ENCODE results near the gene CPHXL. TPM values are rescaled to one million over a fixed set of nuclear protein-coding genes. Genes with fewer than 3 reads are reported as not detected.

CPHXL gene
- total and polyA plus RNA-seq, 5 donors: not detected

- intact Hi-C loops (cut with DNase I): no loop called here
- Histone ChIP-seq H3K27me3 (ENCODE audit: control insufficient read depth, insufficient read depth) (no peaks in the 10 kb centered on the region), H3K4me1 (ENCODE audit: control insufficient read depth, insufficient read depth, low read length) (no peaks in the 10 kb centered on the region), H3K4me3 (ENCODE audit: low read length) (no peak overlapping the region), H3K9me3 (ENCODE audit: control insufficient read depth, low read length) (no peaks in the 10 kb centered on the region), H3K27ac (ENCODE audit: low read length) (no peak overlapping the region)
- WGBS: 89% methylated on average over 3 of the region's 3 CpGs
- ATAC-seq (no peak), DNase-seq (no peak)
Measured at GRCh38 chr16:75746359-75746758, 20.1 kb upstream of the CPHXL start.

GRCh38 chr16:75745823-75746222 lies 19.5 kb upstream of the CPHXL start:
- intact Hi-C loops (cut with DNase I): no loop called here
- no peaks in the 10 kb centered on the region for H3K27me3 ChIP-seq (ENCODE audit: control insufficient read depth, insufficient read depth)
- H3K27ac ChIP-seq (ENCODE audit: low read length): no peak overlapping the region
- no peak overlapping the region for H3K4me3 ChIP-seq (ENCODE audit: low read length)
- no peaks in the 10 kb centered on the region for H3K4me1 ChIP-seq (ENCODE audit: control insufficient read depth, insufficient read depth, low read length)
- H3K9me3 ChIP-seq (ENCODE audit: control insufficient read depth, low read length): no peaks in the 10 kb centered on the region
- DNase-seq (no peak), ATAC-seq (no peak)
- 83% methylated on average over 1 of the region's 1 CpG for WGBS

- intact Hi-C loops (cut with DNase I): no loop called here
- Histone ChIP-seq H3K4me1 (ENCODE audit: control insufficient read depth, insufficient read depth, low read length) (no peaks in the 10 kb centered on the region), H3K27me3 (ENCODE audit: control insufficient read depth, insufficient read depth) (no peaks in the 10 kb centered on the region), H3K27ac (ENCODE audit: low read length) (no peak overlapping the region), H3K9me3 (ENCODE audit: control insufficient read depth, low read length) (no peaks in the 10 kb centered on the region), H3K4me3 (ENCODE audit: low read length) (no peak overlapping the region)
- WGBS: 75% methylated on average over 1 of the region's 1 CpG
- no peak for ATAC-seq
- no peak for DNase-seq
Measured at GRCh38 chr16:75745242-75745641, 19.0 kb upstream of the CPHXL start.

GRCh38 chr16:75742424-75743047 lies 16.2 kb upstream of the CPHXL start:
- intact Hi-C loops (cut with DNase I): no loop called here
- ATAC-seq: no peak

GRCh38 chr16:75733305-75734211 lies 7.3 kb upstream of the CPHXL start:
- Histone ChIP-seq H3K27me3 (ENCODE audit: control insufficient read depth, insufficient read depth) (no peaks in the 10 kb centered on the region), H3K27ac (ENCODE audit: low read length) (no peak overlapping the region), H3K4me3 (ENCODE audit: low read length) (no peak overlapping the region), H3K4me1 (ENCODE audit: control insufficient read depth, insufficient read depth, low read length) (peaks cover 3% of the 10 kb centered on the region), H3K9me3 (ENCODE audit: control insufficient read depth, low read length) (no peaks in the 10 kb centered on the region)
- whole genome bisulfite sequencing: 42% methylated on average over 6 of the region's 6 CpGs
- ATAC-seq (peak; percentile 67 to 68), DNase-seq (peak in 2 of 3 donors; percentile 22 to 55)
- intact Hi-C loops (cut with DNase I): no loop called here

More at GRCh38 chr16:75742424-75743047, 16.2 kb upstream of the CPHXL start:
- no peak overlapping the region for H3K4me3 ChIP-seq (ENCODE audit: low read length)
- no peaks in the 10 kb centered on the region for H3K27me3 ChIP-seq (ENCODE audit: control insufficient read depth, insufficient read depth)
- 24% methylated on average over 1 of the region's 1 CpG for WGBS
- no peak for DNase-seq
- no peaks in the 10 kb centered on the region for H3K4me1 ChIP-seq (ENCODE audit: control insufficient read depth, insufficient read depth, low read length)
- H3K9me3 ChIP-seq (ENCODE audit: control insufficient read depth, low read length): no peaks in the 10 kb centered on the region
- no peak overlapping the region for H3K27ac ChIP-seq (ENCODE audit: low read length)

GRCh38 chr16:75732871-75733270 lies 6.6 kb upstream of the CPHXL start:
- no peak for ATAC-seq

DNA sequence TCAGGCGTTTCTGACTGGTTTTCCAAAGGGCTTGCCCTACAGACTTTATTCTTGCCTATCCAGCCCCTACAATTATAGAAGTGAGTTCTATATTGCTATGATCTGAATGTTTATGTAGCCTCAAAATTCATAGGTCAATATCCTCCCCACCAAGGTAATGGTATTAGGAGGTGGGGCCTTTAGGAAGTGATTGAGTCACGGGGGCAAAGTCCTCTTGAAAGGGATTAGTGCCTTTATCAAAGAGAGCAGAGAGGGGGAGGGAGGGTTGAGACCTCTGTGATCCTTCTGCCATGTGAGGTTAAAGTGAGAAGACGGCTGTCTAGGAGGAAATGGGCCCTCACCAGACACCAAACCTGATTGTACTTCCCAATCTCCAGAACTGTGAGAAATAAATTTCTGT lies 931 bp upstream of the CPHXL start:
- Histone ChIP-seq H3K4me1 (ENCODE audit: control insufficient read depth, insufficient read depth, low read length) (no peaks in the 10 kb centered on the region), H3K27me3 (ENCODE audit: control insufficient read depth, insufficient read depth) (no peaks in the 10 kb centered on the region), H3K9me3 (ENCODE audit: control insufficient read depth, low read length) (no peaks in the 10 kb centered on the region), H3K27ac (ENCODE audit: low read length) (no peak overlapping the region), H3K4me3 (ENCODE audit: low read length) (no peak overlapping the region)
- DNase-seq (no peak), ATAC-seq (no peak)
- WGBS: 39% methylated on average over 3 of the region's 3 CpGs
- intact Hi-C loops (cut with DNase I): no loop called here

More at GRCh38 chr16:75732871-75733270, 6.6 kb upstream of the CPHXL start:
- intact Hi-C loops (cut with DNase I): no loop called here
- no peak overlapping the region for H3K4me3 ChIP-seq (ENCODE audit: low read length)
- no peaks in the 10 kb centered on the region for H3K27me3 ChIP-seq (ENCODE audit: control insufficient read depth, insufficient read depth)
- 28% methylated on average over 2 of the region's 2 CpGs for WGBS
- DNase-seq: no peak
- no peak overlapping the region for H3K27ac ChIP-seq (ENCODE audit: low read length)
- H3K9me3 ChIP-seq (ENCODE audit: control insufficient read depth, low read length): no peaks in the 10 kb centered on the region
- peaks cover 3% of the 10 kb centered on the region for H3K4me1 ChIP-seq (ENCODE audit: control insufficient read depth, insufficient read depth, low read length)

DNA sequence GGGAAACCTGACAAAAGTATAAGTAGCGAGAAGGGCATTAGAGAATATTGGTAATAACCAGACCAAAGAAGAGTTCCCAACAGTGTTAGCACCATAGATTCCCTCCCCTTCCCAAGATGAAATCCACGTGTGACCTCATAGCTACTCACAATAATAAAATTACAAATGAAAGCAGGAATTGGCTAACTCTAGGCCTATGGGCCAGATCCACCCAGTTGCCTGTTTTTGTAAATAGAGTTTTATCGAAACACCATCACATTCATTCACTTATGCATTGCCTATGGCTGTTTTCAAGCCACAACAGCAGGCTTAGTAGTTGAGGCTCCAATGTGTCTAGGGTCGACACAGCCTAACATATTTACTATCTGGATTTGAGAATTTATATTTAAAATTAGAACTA lies 7.8 kb downstream of the CPHXL start:
- no peak overlapping the region for H3K4me3 ChIP-seq (ENCODE audit: low read length)
- no peaks in the 10 kb centered on the region for H3K4me1 ChIP-seq (ENCODE audit: control insufficient read depth, insufficient read depth, low read length)
- H3K9me3 ChIP-seq (ENCODE audit: control insufficient read depth, low read length): no peaks in the 10 kb centered on the region
- no peaks in the 10 kb centered on the region for H3K27me3 ChIP-seq (ENCODE audit: control insufficient read depth, insufficient read depth)
- H3K27ac ChIP-seq (ENCODE audit: low read length): no peak overlapping the region
- no peak for ATAC-seq
- intact Hi-C loops (cut with DNase I): no loop called here
- DNase-seq: no peak
- 85% methylated on average over 4 of the region's 4 CpGs for WGBS

GRCh38 chr16:75714661-75715060 lies 11.6 kb downstream of the CPHXL start:
- no peak overlapping the region for H3K27ac ChIP-seq (ENCODE audit: low read length)
- no peaks in the 10 kb centered on the region for H3K27me3 ChIP-seq (ENCODE audit: control insufficient read depth, insufficient read depth)
- ATAC-seq: no peak
- H3K9me3 ChIP-seq (ENCODE audit: control insufficient read depth, low read length): peaks cover under 1% of the 10 kb centered on the region
- intact Hi-C loops (cut with DNase I): no loop called here
- H3K4me1 ChIP-seq (ENCODE audit: control insufficient read depth, insufficient read depth, low read length): no peaks in the 10 kb centered on the region
- no peak overlapping the region for H3K4me3 ChIP-seq (ENCODE audit: low read length)
- DNase-seq: no peak

- H3K9me3 ChIP-seq (ENCODE audit: control insufficient read depth, low read length): peaks cover 3% of the 10 kb centered on the region
- WGBS: 98% methylated on average over 2 of the region's 2 CpGs
- no peak for ATAC-seq
- no peak overlapping the region for H3K4me3 ChIP-seq (ENCODE audit: low read length)
- no peak overlapping the region for H3K27ac ChIP-seq (ENCODE audit: low read length)
- no peaks in the 10 kb centered on the region for H3K27me3 ChIP-seq (ENCODE audit: control insufficient read depth, insufficient read depth)
- DNase-seq: no peak
- intact Hi-C loops (cut with DNase I): no loop called here
- no peaks in the 10 kb centered on the region for H3K4me1 ChIP-seq (ENCODE audit: control insufficient read depth, insufficient read depth, low read length)
Measured at GRCh38 chr16:75710344-75710743, 15.9 kb downstream of the CPHXL start.

DNA sequence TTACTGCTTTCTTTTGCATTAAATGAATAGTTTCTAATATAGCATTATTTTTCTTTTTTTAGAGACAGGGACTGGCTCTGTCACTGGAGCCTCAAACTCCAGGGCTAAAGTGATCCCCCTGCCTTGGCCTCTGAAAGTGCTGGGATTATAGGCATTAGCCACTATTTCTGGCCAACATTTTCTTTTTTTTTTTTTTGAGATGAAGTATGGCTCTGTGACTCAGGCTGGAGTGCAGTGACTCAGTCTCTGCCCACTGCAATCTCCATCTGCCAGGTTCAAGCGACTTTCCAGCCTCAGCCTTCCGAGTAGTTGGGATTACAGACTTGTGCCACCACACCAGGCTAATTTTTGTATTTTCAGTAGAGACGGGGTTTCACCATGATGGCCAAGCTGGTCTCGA lies 23.0 kb downstream of the CPHXL start:
- DNase-seq (no peak), ATAC-seq (no peak)
- Histone ChIP-seq H3K9me3 (ENCODE audit: control insufficient read depth, low read length) (no peaks in the 10 kb centered on the region), H3K27me3 (ENCODE audit: control insufficient read depth, insufficient read depth) (no peaks in the 10 kb centered on the region), H3K4me1 (ENCODE audit: control insufficient read depth, insufficient read depth, low read length) (no peaks in the 10 kb centered on the region), H3K27ac (ENCODE audit: low read length) (no peak overlapping the region), H3K4me3 (ENCODE audit: low read length) (no peak overlapping the region)
- 93% methylated on average over 4 of the region's 4 CpGs for WGBS
- intact Hi-C loops (cut with DNase I): no loop called here
